Epithelial cell of prostate (primary cell): ENCODE measurements around the gene ADAM29.
"Not testable (repeated sequence)": the region's sequence is repeated elsewhere in the genome, so short reads cannot be mapped to it uniquely, and the experiment has no call there.

ENCODE experiments used
- DNase-seq: peaks from one replicate; pipeline ENCODE4 v3.0.0-alpha.2; 2011; ENCODE audit warnings: low read depth, low spot score
- H3K27ac ChIP-seq: fragments of 450-650 bp; 2 replicates; pipeline ENCODE4 v1.5.1; 2017; ENCODE audit warnings: mild to moderate bottlenecking

Gene ADAM29

DNA sequence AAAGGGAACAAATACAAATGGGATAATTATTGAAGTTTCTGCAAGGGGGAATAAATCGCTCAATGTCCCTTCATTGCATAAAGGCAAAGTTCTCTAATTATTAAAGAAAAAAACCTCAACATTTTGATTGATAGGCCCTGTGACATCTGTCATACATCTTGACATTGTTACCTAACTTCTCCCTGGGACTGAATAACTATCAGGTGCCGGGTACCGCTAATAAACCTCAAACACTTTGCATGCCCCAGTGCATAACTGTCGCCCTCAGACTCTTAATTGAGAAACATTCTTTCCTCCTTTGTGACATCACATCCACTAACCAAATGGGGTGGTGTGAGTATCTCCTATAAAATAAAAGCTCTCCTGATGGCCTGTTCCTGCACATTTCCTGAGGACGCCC lies at the start of gene ADAM29:
ADAM29 (plus strand) TSS at position 301 of the 400 bp plus-strand sequence. CDS start 57,168 bp downstream, outside the sequence.
- no peak within 1 kb of the TSS for H3K27ac ChIP-seq
- no peak for DNase-seq

DNA sequence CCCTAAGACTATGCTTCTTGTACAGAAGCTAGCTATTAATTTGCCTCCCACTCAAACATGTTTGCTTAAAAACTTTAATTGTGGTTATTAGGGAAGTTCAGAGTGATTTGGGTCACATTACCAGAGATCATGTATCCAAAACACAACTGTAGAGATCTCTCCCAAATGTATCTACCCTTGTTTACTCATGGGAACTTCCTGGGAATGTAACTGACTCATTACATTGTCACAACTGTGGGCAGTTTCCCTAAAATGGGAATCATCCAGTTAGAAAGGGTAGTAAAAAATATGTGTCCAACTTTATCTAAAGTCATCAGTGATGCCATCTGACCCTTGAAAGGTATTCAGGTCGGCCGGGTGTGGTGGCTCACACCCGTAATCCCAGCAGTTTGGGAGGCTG lies 48.8 kb upstream of the ADAM29 start:
- H3K27ac ChIP-seq = no peak overlapping the region
- no peak for DNase-seq

DNA sequence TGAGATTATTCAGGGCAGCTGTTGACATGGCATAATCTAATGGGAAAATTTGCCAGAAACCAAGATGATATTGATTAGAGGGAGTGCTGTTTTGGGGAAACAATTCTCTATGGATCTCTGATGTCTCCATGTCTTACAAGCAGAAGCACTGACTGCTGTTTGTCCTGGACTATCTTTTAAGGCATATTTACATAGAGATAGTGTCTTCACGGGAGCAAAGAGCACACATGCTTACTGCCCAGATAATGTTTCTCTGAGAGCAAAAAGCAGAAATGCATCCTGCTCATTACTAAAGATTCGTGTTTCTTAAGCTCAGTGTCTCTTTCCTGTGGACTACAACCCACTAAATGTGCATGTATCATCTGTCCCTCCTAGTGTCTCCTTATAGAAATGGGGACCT lies 47.8 kb upstream of the ADAM29 start:
- DNase-seq = no peak
- no peak overlapping the region for H3K27ac ChIP-seq

DNA sequence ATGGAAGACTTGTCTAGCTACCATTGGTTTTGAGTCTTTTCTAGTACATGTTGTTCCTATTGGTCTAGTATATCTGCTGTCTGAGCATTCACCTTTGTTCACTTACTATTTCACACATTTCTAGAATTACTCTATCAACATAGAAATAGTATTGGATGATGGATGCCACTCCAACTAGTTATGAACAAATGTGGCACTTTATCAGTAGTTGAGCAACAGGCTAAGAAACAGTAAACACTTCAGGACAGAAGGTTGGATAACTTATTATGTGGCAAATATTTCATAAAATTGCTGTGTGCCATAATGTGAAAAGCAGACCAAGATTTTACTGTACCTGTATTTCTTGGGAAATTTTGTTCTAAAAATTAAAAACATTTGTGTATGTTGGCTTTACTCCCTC lies 46.8 kb upstream of the ADAM29 start:
- no peak for DNase-seq
- H3K27ac ChIP-seq = no peak overlapping the region

DNA sequence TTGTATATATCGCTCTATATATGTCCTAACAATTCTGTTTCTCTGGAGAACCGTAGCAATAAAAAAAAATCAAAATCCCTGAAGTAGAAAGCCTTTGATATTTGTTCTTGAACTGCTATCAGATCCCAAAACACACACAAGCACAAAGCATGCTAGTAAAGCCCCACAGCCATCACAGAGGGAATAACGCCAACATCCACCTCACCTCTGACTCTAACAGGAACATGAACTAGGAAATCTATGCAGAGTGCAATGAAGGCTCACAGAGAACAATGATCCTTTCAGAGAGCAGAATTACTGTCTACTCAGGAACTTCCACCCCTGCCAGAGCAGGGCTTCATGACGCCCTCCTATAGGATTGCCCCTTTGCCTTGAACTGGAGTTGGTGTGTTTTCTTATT lies 45.0 kb upstream of the ADAM29 start:
- DNase-seq, H3K27ac ChIP-seq: not testable (repeated sequence)

DNA sequence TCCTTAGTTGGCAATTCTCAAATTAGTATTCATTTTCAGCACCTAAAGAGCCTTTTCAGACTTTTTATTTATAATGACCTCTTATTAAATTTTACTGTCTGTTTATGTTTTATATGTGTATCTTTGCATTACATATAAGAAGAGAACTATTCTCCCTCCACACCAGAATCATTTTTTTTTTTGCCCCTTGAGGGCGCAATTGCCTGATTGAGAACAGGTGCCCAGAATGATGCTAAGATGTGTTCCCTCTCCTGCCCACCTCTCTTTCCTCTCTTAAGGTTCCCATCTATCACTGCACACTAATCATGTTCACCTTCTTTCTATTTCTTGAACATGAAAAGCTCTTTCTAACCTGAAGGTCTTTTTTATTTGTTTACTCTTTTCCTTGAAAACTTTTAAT lies 44.2 kb upstream of the ADAM29 start:
- no peak overlapping the region for H3K27ac ChIP-seq
- no peak for DNase-seq

DNA sequence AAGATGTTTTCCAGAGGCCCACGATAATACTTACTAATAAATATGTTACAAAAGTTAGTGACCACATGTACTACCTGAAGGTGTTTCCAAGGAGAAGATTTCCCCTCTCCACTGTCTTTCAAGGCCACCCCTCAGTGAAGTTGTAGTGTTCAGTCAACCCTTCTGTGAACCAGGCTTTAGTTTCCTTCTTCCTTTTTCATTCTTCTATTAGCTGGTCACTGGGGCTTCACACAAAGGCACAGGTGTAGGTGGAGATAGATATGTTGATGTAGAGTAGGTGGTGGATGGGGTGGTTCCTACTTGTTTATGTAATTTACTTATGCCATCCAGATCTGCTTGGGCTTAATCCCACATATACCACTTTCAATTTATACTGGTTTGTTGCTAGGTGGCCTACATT lies 43.3 kb upstream of the ADAM29 start:
- no peak for DNase-seq

DNA sequence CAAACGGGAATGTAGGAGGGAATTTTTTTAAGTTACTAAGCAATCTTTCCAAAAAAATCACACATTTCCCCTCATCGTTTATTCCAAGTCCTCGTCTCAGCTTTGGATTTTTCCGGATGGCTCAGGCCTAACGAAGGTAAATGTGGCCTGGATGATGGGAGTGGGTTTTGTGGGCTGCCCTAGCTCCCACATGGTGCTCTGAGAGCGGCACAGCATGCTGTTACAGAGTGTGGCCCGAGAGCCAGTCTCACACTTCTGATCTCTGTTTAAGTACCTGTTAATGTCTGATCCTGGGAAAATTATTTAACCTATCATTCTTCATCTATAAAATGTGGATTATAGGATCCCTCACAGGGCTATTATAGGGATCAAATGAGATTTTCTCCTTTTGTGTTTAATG lies 38.2 kb upstream of the ADAM29 start:
- no peak overlapping the region for H3K27ac ChIP-seq
- DNase-seq = no peak

More for the DNA sequence above, 43.3 kb upstream of the ADAM29 start:
- H3K27ac ChIP-seq = no peak overlapping the region

DNA sequence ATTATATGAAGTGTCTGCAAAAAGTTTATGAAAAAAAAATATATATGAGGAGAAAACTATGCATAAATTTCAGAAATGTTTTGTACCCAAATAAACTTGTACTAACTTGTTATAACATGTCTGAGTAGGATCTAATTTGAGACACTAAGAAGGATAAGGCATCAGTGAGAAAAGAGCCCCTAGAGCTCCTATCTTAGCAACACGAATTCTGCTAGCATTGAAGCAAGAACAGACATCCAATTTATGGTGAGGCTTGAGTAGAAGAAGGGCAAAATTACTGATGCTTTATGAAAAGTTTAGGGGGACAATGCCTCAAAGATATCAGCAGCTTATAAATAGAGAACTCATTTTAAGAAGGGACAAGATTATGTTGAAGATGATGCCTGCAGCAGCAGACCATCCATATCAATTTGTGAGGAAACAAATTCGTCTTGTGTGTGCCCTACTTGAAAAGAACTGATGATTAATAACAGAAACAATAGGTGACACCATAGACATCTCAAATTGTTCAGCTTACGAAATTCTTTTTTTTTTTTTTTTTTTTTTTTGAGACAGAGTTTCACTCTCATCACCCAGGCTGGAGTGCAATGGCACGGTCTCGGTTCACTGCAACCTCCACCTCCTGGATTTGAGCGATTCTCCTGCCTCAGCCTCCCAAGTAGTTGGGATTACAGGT lies 35.7 kb upstream of the ADAM29 start:
- DNase-seq = no peak
- H3K27ac ChIP-seq = no peak overlapping the region

DNA sequence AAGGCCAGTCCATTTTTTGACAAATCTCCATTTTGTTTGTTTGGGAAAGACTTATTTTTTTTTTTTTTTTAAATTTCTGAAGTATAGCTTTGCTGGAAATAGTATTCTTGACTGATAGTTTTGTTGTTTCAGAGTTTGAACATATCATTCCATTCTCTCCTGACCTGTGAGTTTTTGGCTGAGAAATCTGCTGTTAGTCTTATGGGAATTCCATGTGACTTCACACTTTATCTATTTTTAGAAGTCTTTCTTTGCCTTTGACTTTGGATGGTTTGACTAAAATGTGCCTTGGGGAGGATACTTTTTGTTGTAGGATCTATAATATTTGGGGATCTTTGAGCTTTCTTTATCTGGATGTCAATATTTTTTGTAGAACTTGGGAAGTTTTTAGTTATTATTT lies 10.7 kb upstream of the ADAM29 start:
- no peak for DNase-seq

DNA sequence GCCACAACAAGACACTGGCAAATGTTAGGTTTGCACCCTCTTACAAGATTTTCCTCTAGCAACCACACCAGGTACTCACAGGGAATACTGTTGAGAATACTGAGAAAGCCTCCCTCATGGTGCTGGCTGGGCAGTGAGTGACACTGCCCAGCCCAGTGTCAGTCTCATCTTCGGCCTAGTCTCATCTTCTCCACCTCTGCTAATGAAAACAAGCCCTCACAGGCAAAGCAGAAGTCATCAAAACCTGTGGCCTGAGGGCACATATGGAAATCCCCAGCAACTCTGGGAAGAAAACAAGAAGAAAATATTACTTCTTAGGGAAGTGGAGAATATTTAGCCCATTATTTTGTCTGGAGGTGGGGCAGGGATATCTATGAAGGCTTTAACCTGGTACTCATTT lies 7.9 kb upstream of the ADAM29 start:
- DNase-seq = no peak
- H3K27ac ChIP-seq = no peak overlapping the region

More for the DNA sequence above, 10.7 kb upstream of the ADAM29 start:
- H3K27ac ChIP-seq = no peak overlapping the region

DNA sequence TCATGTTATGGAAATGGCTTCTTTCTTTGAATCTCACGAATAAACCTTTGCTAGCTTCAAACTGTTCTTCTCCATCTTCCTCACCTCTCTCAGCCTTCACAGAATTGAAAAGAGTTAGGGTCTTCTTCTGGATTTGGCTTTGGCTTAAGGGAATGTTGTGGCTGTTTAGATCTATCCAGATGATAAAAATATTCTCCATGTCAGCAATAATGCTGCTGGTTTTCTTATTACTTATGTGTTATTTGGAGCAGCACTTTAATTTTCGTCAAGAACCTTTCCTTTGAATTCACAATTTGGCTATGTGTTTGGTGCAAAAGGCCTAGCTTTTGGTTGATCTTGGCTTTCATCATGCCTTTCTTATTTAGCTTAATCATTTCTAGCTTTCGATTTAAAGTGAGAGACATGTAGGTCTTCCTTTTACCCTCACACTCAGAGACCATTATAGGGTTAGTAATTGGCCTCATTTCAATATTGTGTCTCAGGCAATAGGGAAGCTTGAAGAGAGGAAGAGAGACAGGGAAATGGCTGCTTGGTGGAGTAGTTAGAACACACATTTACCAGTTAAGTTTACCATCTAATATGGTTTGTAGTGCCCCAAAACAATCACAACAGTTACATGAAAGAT lies 5.1 kb upstream of the ADAM29 start:
- no peak for DNase-seq
- H3K27ac ChIP-seq = no peak overlapping the region

DNA sequence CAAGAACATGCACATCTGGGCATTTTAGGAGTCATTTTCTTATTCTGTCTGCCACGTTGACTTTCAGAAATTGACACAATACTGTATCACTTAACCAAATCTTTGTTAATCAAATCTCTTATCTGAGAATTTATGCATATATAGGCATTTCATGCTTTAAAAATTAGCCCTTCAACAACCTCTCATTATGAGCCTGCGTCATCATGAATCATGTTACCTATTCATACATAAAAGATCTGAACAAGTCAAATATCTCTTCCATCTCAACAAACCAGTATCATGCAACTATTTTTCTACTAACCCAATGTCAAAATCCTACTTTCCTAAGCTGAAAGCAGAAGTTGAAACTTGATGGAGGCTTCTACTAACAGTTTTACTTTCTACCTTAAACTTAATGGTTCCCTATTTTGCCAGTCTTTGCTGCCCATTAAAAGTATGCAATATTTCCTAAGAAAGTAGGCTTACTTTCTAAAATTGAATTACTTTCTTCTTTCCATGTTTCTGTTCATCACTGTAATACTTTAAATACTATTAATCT lies 1.8 kb downstream of the ADAM29 start:
- DNase-seq = no peak
- no peak overlapping the region for H3K27ac ChIP-seq

DNA sequence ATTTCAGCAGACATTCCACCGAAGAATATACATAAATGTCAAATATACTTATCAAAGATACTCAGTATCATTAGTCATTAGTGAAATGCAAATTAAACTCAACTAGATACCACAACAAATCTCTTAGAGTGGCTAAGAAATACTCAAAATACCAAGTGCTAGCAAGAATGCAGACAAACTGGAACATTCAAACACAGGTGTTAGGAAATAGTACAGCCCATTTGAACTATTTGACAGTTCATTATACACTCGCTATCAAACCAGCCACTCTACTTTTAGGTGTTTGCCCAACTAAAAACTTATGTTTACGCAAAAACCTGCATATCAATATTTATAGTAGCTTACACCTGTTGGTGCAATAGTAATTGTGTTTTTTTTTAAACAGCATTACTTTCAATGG lies 8.8 kb downstream of the ADAM29 start:
- DNase-seq = no peak
- no peak overlapping the region for H3K27ac ChIP-seq

DNA sequence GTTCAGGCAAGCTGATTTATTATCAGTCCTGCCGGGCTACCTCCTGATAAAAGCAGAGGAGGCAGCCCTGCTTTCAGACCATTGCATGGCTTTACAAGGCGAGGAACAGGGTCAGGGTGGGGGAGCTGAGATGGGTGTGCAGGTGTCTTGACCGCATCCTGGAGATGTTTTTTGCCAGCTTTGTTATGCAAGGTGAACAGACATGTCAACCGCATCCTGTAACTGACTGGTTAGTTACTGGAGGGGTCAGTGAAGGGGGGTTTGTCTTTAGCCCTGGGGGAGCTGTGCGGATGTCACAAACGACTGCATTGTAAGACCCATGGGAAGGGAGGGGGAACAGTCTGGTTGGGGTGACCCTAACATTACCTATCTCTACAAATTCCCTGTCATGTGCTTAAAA lies 10.0 kb downstream of the ADAM29 start:
- no peak for DNase-seq

DNA sequence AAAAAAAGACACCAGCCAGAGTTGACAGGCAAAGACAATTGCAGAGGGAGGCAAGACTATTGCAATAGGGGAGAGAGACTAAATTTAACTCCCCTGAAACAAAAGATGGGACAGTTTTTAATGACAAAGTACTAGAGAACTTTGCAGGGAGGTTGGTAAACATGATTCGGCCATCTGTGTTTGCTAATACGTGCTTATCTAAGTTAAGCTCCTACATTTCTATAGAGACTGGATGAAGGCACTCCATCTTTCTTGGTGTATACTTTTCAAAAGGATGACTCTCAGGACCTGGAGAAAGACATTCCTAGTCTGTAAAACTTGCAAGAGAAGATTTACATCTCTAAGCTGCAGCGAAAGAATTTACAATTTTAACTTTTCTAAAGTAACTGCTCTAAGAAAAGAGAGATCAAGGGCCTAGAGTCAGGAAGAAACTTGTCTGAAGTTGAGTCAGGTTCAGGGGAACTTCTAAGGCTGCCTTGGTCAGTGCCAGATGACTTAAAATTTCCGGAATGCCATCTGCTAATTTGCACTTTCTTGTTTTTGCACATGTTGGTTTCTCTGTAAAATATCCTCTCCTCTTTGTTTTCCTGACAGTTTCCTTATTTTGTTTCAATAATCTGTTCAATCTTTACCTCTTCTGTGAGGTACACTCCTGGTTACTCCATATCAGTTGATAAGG lies 10.6 kb downstream of the ADAM29 start:
- no peak for DNase-seq
- H3K27ac ChIP-seq = no peak overlapping the region

More for the DNA sequence above, 10.0 kb downstream of the ADAM29 start:
- no peak overlapping the region for H3K27ac ChIP-seq

DNA sequence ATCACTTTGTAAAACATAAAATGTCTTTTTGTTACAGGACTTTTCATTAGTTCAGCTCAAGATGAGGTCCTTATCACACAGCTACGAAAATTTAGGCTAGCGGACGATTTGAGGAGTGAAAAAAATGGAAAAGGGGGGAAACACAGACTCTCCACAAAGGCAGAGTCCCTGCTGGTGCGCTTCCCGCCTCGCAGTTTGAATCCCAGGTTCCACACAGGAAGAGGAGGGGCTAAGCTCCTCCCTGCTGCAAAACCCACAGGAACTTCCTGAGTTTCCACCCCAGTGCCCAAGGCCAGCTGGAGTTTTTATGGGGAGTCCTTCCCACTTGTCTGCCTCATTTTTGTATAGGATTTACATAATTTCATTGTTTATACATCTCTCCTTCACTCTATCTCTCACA lies 11.2 kb downstream of the ADAM29 start:
- DNase-seq = no peak
- no peak overlapping the region for H3K27ac ChIP-seq

DNA sequence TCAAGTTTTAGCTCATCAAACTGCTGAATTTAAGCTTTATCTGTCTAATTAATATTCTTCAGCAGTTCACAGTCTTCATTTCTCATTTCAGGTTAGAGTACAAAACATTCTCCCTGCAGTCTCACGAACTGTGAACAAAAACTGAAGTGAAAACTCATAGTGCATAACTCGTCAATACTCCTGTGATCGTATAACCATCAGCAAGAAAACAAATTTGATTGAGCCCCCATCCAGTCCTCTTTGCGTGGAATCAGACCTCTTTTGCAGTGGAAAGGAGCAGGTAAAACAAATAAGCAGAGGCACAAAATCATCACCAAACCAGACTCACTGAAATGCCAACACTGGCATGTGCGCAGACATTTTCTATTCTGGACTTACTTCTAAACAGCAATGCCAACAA lies 12.7 kb downstream of the ADAM29 start:
- DNase-seq = no peak
- no peak overlapping the region for H3K27ac ChIP-seq

DNA sequence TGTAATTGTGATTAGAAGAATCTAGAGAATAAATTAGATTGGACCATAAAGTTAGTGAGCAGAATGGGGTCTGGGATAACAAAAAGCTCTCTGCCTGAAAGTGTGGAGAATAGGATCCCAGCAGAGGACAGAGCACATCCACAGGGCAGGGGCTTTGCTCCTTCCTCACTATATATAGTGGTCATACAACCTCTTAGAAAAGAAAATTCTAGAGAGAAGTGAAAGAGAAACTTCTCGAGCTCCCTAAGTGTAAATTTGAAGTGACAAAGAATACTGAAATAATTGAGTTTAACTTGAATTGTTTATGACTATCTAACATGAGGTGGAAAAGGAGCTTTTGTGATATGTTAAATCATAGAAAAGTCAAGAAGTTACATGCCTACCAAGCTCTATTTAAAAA lies 14.9 kb downstream of the ADAM29 start:
- no peak overlapping the region for H3K27ac ChIP-seq
- no peak for DNase-seq

DNA sequence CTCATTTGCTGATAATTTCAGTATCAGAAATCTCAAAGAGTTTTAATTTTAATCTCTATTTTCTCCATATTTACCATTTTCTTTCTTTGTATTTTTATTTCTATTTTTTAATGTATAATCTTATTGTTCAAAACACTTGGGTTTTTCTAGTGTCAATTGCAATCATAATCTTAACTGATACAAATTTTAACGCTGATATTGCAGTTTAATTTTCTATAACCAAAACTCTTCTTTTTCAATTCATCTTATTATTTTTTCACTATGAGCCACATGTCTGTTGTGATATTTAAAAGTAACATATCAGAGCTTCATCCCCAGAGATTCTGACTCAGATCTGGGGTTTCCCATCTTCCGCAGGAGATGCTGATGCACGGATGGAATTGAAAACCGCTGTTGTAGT lies 16.2 kb downstream of the ADAM29 start:
- DNase-seq = no peak
- no peak overlapping the region for H3K27ac ChIP-seq

DNA sequence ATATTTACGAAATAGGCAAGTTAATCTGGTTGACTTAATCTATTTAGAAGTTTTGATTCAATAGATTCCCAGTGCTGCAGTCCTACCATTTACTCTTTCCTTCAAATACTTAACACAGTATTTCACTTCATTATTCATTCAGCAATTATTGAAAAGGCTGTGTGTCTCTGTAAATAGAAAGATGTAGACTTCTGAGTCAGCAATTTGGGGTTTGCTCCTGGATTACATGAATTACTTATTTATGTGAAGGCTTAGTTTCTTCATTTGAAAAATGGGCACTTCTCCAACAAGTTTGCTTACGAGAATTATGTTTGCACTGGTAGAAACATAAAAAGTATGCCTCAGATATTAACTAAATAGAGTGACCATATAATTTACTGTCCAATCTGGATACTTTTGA lies 17.4 kb downstream of the ADAM29 start:
- no peak for DNase-seq
- H3K27ac ChIP-seq = no peak overlapping the region
